GM23338 (cell line): Measurements from ENCODE around the gene ZFR2. TPM values are rescaled to one million over a fixed set of nuclear protein-coding genes. Genes with fewer than 3 reads are reported as not detected.

Source experiments
- ATAC-seq: fragments of 200-7000 bp; cut with Tn5 transposase; 3 replicates; pipeline ENCODE4 v1.9.1; 2020
- DNase-seq: peaks from one replicate; pipeline ENCODE4 v3.0.0-alpha.2; 2015; ENCODE audit warnings: low spot score
- H2AFZ ChIP-seq: fragments of 200-600 bp; sonication (generic); 2 replicates; pipeline ENCODE4 v1.8.0; 2016; ENCODE audit warnings: antibody characterized with exemption, mild to moderate bottlenecking, moderate library complexity
- H3F3A ChIP-seq: fragments of 200-600 bp; sonication (generic); replicated peaks from 2 replicates; pipeline ENCODE4 v1.8.0; 2017; ENCODE audit warnings: antibody characterized with exemption, mixed run types, low read depth
- H3K27ac ChIP-seq: fragments of 200-600 bp; sonication (generic); 2 replicates; pipeline ENCODE4 v1.6.1; 2016; ENCODE audit warnings: low read depth
- H3K27me3 ChIP-seq: fragments of 200-600 bp; sonication (generic); 2 replicates; pipeline ENCODE4 v1.8.0; 2016; ENCODE audit warnings: mild to moderate bottlenecking, mixed run types, moderate library complexity; ENCODE audit not compliant: insufficient read depth
- H3K36me3 ChIP-seq: fragments of 200-600 bp; sonication (generic); 2 replicates; pipeline ENCODE4 v1.8.0; 2016; ENCODE audit warnings: mild to moderate bottlenecking; ENCODE audit not compliant: insufficient read depth
- H3K4me1 ChIP-seq: fragments of 200-600 bp; sonication (generic); 2 replicates; pipeline ENCODE4 v1.8.0; 2016; ENCODE audit warnings: mild to moderate bottlenecking, moderate library complexity; ENCODE audit not compliant: insufficient read depth
- H3K4me2 ChIP-seq: fragments of 200-600 bp; sonication (generic); 2 replicates; pipeline ENCODE4 v1.7.1; 2017; ENCODE audit warnings: mixed run types
- H3K4me3 ChIP-seq: fragments of 200-600 bp; sonication (generic); 2 replicates; pipeline ENCODE4 v1.6.1; 2016; ENCODE audit warnings: mixed run types
- H3K79me2 ChIP-seq: fragments of 200-600 bp; sonication (generic); replicated peaks from 2 replicates; pipeline ENCODE4 v1.8.0; 2017; ENCODE audit warnings: mild to moderate bottlenecking; ENCODE audit not compliant: insufficient read depth
- H3K9me2 ChIP-seq: fragments of 200-600 bp; sonication (generic); 2 replicates; pipeline ENCODE4 v1.8.0; 2017; ENCODE audit not compliant: insufficient read depth
- H4K20me1 ChIP-seq: fragments of 200-600 bp; sonication (generic); replicated peaks from 2 replicates; pipeline ENCODE4 v1.8.0; 2017; ENCODE audit warnings: mild to moderate bottlenecking; ENCODE audit not compliant: insufficient read depth
- H3K27ac Mint-ChIP-seq: 2 replicates; pipeline ENCODE4 v1.8.0; 2020; ENCODE audit warnings: inconsistent platforms, mild to moderate bottlenecking, moderate library complexity, mixed read lengths
- H3K27me3 Mint-ChIP-seq: 3 replicates; pipeline ENCODE4 v1.8.0; 2022; ENCODE audit warnings: low read depth, mild to moderate bottlenecking, moderate library complexity, mixed read lengths, inconsistent platforms; ENCODE audit not compliant: insufficient read depth, poor library complexity
- H3K36me3 Mint-ChIP-seq: 3 replicates; pipeline ENCODE4 v1.8.0; 2021; ENCODE audit warnings: low read depth, mild to moderate bottlenecking, inconsistent platforms, moderate library complexity, mixed read lengths
- H3K4me1 Mint-ChIP-seq: 3 replicates; pipeline ENCODE4 v1.8.0; 2020; ENCODE audit warnings: mild to moderate bottlenecking, inconsistent platforms, mixed read lengths
- H3K4me3 Mint-ChIP-seq: 3 replicates; pipeline ENCODE4 v1.8.0; 2021; ENCODE audit warnings: moderate library complexity, mild to moderate bottlenecking, inconsistent platforms, mixed read lengths
- H3K9me3 Mint-ChIP-seq: 3 replicates; pipeline ENCODE4 v1.8.0; 2020; ENCODE audit warnings: moderate library complexity, mild to moderate bottlenecking, inconsistent platforms, mixed read lengths
- CREB1 ChIP-seq: fragments of 250-450 bp; sonication (Bioruptor Pico); IDR thresholded peaks from 2 replicates; pipeline ENCODE4 v1.5.0; 2020; ENCODE audit warnings: low read depth, mild to moderate bottlenecking, moderate library complexity
- EZH2 ChIP-seq: fragments of 200-600 bp; sonication (generic); IDR thresholded peaks from one replicate; pipeline ENCODE4 v1.8.0; 2017; ENCODE audit warnings: antibody characterized with exemption, mild to moderate bottlenecking, low read depth; ENCODE audit not compliant: unreplicated experiment
- EZH2phosphoT487 ChIP-seq: fragments of 200-600 bp; sonication (generic); IDR thresholded peaks from one replicate; pipeline ENCODE4 v1.8.1; 2018; ENCODE audit warnings: antibody characterized with exemption; ENCODE audit not compliant: unreplicated experiment
- JUNB ChIP-seq: IDR thresholded peaks from one replicate; pipeline ENCODE4 v1.6.1; 2016; ENCODE audit warnings: antibody characterized with exemption; ENCODE audit not compliant: unreplicated experiment
- NANOG ChIP-seq: IDR thresholded peaks from 2 replicates; pipeline ENCODE4 v1.6.1; 2016; ENCODE audit warnings: antibody characterized with exemption, borderline replicate concordance
- POLR2AphosphoS5 ChIP-seq: IDR thresholded peaks from 2 replicates; pipeline ENCODE4 v1.6.1; 2016; ENCODE audit warnings: antibody characterized with exemption, low read depth
- ZNF114 ChIP-seq: fragments of 250-450 bp; sonication (Bioruptor Pico); IDR thresholded peaks from 2 replicates; pipeline ENCODE4 v1.5.0; 2020; ENCODE audit warnings: mild to moderate bottlenecking, moderate library complexity
- ZNF331 ChIP-seq: fragments of 250-450 bp; sonication (Bioruptor Pico); IDR thresholded peaks from 2 replicates; pipeline ENCODE4 v1.5.0; 2020; ENCODE audit warnings: low read depth, mild to moderate bottlenecking, moderate library complexity
- polyA plus RNA-seq: library from polyadenylated mRNA; unstranded; fragments of >200 nt; fragmentation: Nextera tagmentation; extraction: Ambion mirVana; gene quantifications from 2 replicates; pipeline ENCODE4 v1.2.1, GENCODE V29; 2016
- total RNA-seq: library from RNA; depleted of rRNA; stranded (reverse); fragments of >200 nt; shearing (Covaris generic); gene quantifications from 2 replicates; pipeline ENCODE4 v1.2.3, GENCODE V29; 2014
- TF ChIP-seq, protein P1 (sequence below), 2 experiments: fragments of 200-600 bp in 1 of 2; sonication (generic) in 1 of 2; conservative IDR thresholded peaks; 2 replicates each; pipeline versions ENCODE4 v1.5.1 to v1.6.1; 2016 to 2017; ENCODE audit warnings: antibody characterized with exemption in 2 of 2, low read depth in 2 of 2, mild to moderate bottlenecking in 2 of 2, moderate library complexity in 1 of 2
- TF ChIP-seq, protein P2 (sequence below): IDR thresholded peaks from one replicate; pipeline ENCODE4 v1.6.1; 2018; ENCODE audit warnings: antibody characterized with exemption; ENCODE audit not compliant: unreplicated experiment
- TF ChIP-seq, protein P3 (sequence below): IDR thresholded peaks from 2 replicates; pipeline ENCODE4 v1.6.1; 2016; ENCODE audit warnings: antibody characterized with exemption

The ZFR2 gene
- total and polyA plus RNA-seq, 2 experiments from 2014 or later: 15.8 to 31.3 TPM

DNA sequence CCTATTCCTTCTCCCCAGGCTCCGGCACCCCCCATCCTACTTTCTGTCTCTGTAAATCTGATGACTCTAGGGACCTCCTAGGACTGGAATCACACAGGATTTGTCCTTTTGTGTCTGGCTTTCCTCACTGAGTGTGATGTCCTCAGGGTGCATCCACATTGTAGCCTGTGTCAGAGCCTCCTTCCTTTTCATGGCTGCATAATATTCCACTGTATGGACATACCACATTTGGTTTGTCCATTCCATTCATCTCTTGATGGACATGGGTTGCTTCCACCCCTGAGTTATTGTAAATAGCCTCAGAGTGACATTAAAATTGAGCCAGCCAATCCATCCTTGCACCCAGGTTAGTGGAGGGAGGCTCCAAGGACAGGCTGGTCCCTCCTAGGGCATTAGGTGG, 41.3 kb upstream of the ZFR2 start:
- TF ChIP-seq, protein P1, sequence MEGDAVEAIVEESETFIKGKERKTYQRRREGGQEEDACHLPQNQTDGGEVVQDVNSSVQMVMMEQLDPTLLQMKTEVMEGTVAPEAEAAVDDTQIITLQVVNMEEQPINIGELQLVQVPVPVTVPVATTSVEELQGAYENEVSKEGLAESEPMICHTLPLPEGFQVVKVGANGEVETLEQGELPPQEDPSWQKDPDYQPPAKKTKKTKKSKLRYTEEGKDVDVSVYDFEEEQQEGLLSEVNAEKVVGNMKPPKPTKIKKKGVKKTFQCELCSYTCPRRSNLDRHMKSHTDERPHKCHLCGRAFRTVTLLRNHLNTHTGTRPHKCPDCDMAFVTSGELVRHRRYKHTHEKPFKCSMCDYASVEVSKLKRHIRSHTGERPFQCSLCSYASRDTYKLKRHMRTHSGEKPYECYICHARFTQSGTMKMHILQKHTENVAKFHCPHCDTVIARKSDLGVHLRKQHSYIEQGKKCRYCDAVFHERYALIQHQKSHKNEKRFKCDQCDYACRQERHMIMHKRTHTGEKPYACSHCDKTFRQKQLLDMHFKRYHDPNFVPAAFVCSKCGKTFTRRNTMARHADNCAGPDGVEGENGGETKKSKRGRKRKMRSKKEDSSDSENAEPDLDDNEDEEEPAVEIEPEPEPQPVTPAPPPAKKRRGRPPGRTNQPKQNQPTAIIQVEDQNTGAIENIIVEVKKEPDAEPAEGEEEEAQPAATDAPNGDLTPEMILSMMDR (conservative IDR thresholded peaks at IDR 0.05; ENCODE audit: low read depth in 2 of 2): no peak
- TF ChIP-seq ZNF331 (CRISPR knock-in tag) (no peak), ZNF114 (CRISPR knock-in tag) (no peak)
- TF ChIP-seq, protein P2, sequence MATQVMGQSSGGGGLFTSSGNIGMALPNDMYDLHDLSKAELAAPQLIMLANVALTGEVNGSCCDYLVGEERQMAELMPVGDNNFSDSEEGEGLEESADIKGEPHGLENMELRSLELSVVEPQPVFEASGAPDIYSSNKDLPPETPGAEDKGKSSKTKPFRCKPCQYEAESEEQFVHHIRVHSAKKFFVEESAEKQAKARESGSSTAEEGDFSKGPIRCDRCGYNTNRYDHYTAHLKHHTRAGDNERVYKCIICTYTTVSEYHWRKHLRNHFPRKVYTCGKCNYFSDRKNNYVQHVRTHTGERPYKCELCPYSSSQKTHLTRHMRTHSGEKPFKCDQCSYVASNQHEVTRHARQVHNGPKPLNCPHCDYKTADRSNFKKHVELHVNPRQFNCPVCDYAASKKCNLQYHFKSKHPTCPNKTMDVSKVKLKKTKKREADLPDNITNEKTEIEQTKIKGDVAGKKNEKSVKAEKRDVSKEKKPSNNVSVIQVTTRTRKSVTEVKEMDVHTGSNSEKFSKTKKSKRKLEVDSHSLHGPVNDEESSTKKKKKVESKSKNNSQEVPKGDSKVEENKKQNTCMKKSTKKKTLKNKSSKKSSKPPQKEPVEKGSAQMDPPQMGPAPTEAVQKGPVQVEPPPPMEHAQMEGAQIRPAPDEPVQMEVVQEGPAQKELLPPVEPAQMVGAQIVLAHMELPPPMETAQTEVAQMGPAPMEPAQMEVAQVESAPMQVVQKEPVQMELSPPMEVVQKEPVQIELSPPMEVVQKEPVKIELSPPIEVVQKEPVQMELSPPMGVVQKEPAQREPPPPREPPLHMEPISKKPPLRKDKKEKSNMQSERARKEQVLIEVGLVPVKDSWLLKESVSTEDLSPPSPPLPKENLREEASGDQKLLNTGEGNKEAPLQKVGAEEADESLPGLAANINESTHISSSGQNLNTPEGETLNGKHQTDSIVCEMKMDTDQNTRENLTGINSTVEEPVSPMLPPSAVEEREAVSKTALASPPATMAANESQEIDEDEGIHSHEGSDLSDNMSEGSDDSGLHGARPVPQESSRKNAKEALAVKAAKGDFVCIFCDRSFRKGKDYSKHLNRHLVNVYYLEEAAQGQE: no peak
- TF ChIP-seq, protein P3, sequence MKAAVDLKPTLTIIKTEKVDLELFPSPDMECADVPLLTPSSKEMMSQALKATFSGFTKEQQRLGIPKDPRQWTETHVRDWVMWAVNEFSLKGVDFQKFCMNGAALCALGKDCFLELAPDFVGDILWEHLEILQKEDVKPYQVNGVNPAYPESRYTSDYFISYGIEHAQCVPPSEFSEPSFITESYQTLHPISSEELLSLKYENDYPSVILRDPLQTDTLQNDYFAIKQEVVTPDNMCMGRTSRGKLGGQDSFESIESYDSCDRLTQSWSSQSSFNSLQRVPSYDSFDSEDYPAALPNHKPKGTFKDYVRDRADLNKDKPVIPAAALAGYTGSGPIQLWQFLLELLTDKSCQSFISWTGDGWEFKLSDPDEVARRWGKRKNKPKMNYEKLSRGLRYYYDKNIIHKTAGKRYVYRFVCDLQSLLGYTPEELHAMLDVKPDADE: no peak
- Histone ChIP-seq H3K9me2 (no peaks in the 10 kb centered on the region), H3F3A (no peaks in the 10 kb centered on the region), H3K36me3 (peaks cover 20% of the 10 kb centered on the region), H4K20me1 (no peaks in the 10 kb centered on the region; the same call in 1 of the 2 replicates), H3K27me3 (no peaks in the 10 kb centered on the region), H3K4me2 (no peak overlapping the region), H3K79me2 (no peaks in the 10 kb centered on the region), H2AFZ (no peak overlapping the region), H3K4me1 (no peaks in the 10 kb centered on the region), H3K27ac (no peak overlapping the region), H3K4me3 (no peak overlapping the region)
- Mint-ChIP-seq H3K27me3 (peaks cover 3% of the 10 kb centered on the region), H3K4me1 (no peaks in the 10 kb centered on the region), H3K9me3 (peaks cover 19% of the 10 kb centered on the region), H3K4me3 (no peak overlapping the region), H3K36me3 (peaks cover 45% of the 10 kb centered on the region), H3K27ac (no peak overlapping the region)
- ATAC-seq (no peak), DNase-seq (no peak)

DNA sequence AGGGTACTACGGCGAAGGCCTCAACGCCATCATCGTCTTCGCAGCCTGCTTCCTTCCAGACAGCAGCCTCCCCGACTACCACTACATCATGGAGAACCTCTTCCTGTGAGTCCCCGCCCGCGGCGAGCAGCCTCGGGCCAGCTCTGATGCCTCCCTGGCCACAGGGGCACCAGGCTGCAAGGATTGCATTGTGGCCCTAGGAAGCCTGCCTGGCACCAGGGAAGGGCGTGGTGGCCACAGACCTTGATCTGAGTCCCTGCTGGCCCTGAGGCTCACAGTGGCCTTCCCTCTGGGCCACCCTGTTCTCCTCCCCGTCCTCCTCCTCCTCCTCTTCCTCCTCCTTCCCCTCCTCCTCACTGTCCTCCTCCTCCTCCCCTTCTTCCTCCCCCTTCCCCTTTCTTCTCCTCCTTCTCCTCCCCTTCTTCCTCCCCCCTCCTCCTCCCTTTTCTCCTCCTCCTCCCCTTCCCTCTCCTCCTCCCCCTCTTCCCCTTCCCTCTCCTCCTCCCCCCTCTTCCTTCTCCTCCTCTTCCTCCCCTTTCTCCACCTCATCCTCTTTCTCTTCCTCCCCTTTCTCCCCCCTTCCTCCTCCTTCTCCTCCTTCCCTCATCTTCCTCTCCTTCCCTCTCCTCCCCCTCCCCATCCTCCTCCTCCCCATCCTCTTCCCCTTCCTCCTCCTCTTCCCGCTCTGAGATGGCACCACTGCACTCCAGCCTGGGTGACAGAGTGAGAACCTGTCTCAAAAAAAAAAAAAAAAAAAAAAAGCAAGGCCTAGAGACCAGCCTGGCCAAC, 39.6 kb upstream of the ZFR2 start:
- Mint-ChIP-seq H3K9me3 (peaks cover 19% of the 10 kb centered on the region), H3K27me3 (peaks cover 3% of the 10 kb centered on the region), H3K36me3 (peaks cover 42% of the 10 kb centered on the region), H3K27ac (no peak overlapping the region), H3K4me1 (no peaks in the 10 kb centered on the region), H3K4me3 (no peak overlapping the region)
- H3K27ac ChIP-seq: no peak overlapping the region
- H3K4me3 ChIP-seq: no peak overlapping the region
- H3K9me2 ChIP-seq: no peaks in the 10 kb centered on the region
- H4K20me1 ChIP-seq: no peaks in the 10 kb centered on the region; the same call in 1 of the 2 replicates
- no peak overlapping the region for H3K4me2 ChIP-seq
- no peak for ATAC-seq
- DNase-seq: no peak
- no peaks in the 10 kb centered on the region for H3K79me2 ChIP-seq
- no peak overlapping the region for H2AFZ ChIP-seq
- H3K27me3 ChIP-seq: no peaks in the 10 kb centered on the region
- no peaks in the 10 kb centered on the region for H3K4me1 ChIP-seq
- H3F3A ChIP-seq: no peaks in the 10 kb centered on the region
- peaks cover 22% of the 10 kb centered on the region for H3K36me3 ChIP-seq
- TF ChIP-seq POLR2AphosphoS5 (no peak), ZNF114 (CRISPR knock-in tag) (no peak), EZH2 (no peak), EZH2phosphoT487 (no peak), CREB1 (no peak), JUNB (no peak), NANOG (no peak)
- TF ChIP-seq, protein P2: no peak
